ENCODE data around the gene IQGAP2.

DNA sequence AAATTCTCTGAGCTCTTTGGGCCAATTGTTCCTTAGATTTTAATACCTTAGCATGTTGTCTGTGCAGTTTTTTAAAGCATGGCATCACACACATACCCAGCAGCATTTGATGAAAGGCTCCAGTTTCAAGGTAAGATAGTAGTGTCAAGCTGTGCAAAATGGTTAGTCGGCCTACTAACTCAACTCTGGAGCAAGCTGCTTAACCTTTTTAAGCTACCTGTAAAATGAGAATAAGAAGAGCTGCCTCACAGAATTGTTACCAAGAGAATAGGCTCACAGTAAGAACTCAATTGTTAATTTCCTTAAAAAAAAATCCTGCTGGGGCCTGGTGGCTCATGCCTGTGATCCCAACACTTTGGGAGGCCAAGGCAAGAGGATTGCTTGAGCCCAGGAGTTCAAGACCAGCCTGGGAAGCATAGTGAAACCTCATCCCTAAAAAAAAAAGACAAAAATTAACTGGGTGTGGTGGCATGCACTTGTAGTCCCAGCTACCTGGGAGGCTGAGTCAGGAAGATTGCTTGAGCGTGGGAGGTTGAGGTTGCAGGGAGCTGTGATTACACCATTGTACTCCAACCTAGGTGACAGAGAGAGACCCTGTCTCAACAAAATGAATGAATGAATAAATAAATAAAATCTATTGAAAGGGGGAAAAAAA lies 96.5 kb downstream of the IQGAP2 start:
- TF ChIP-seq, protein P1, sequence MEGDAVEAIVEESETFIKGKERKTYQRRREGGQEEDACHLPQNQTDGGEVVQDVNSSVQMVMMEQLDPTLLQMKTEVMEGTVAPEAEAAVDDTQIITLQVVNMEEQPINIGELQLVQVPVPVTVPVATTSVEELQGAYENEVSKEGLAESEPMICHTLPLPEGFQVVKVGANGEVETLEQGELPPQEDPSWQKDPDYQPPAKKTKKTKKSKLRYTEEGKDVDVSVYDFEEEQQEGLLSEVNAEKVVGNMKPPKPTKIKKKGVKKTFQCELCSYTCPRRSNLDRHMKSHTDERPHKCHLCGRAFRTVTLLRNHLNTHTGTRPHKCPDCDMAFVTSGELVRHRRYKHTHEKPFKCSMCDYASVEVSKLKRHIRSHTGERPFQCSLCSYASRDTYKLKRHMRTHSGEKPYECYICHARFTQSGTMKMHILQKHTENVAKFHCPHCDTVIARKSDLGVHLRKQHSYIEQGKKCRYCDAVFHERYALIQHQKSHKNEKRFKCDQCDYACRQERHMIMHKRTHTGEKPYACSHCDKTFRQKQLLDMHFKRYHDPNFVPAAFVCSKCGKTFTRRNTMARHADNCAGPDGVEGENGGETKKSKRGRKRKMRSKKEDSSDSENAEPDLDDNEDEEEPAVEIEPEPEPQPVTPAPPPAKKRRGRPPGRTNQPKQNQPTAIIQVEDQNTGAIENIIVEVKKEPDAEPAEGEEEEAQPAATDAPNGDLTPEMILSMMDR (conservative IDR thresholded peaks at IDR 0.05): no peak
- TF ChIP-seq EZH2 (IDR thresholded peaks at IDR 0.05; ENCODE audit: low read depth): no peak
